ENCODE results near the gene SLC26A3.

SLC26A3 gene

DNA sequence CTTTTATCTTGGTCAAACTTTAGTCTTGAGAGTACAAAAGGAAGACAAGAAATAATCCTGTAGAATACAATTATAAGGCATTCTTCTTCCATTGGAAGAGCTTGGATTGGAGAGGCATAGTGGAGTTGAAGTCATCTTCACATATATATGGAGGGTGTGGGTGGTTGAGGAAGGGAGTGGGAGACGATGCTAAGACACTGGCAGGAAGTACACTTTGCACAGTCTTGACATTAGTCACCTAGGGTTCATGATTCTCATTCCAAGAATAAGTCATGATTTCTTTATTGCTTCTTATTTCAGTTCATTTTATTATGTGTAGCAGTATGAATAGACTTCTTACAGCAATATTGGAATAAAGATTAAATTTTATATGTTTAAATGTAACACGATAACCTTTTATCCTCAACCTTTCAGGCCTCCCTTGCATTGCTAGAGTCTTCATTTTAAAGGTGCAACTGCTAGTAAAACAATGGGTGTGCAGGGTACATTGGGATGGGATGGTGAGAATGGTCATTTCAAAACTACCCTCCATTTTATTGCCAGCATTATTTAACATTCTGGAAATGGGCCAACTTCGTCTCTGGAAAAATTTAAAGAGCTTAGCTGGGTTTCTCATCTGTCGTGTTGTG, 12.3 kb upstream of the SLC26A3 start:
- no peak for DNase-seq

- DNase-seq, result no peak
Measured at GRCh38 chr7:107813524-107813923, 10.5 kb upstream of the SLC26A3 start.

DNA sequence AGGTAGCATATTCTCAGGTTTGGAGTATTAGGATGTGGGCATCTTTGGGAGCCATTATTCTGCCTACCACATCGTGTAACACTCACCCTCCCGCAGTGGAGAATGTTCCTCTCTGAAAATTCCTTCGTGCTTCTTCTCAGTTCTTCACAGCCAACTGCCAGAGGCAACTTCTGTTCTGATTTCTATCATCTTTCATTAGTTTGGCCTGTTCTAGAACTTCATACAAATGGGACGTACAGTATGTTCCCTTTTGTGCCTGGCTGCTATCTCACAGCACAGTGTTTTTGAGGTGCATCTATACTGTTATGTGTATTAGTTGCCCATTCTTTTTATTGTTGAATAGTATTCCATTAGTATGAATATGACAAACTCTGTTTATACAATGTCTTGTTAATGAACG, 8.9 kb upstream of the SLC26A3 start:
- DNase-seq, result no peak

- no peak for DNase-seq
Measured at GRCh38 chr7:107810626-107811025, 7.6 kb upstream of the SLC26A3 start.

DNA sequence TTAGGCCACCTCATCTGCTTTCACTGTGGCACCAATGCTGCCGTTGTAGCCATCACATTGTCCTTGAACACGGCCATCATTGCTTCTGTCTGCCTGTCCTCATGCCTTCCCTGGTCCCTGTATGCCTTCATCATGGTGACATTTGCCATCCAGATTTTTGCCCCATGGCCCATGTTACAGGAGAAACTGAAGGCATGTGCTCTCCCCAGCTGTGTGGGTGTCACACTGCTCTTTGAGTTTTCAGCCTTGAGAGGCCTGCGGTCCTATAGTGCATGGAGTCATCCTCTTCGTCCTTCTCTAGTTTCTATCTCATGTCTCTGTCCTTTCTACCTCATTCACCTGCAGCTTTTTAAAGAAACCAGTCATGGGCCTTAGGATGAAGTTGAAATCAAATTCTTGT, 6.2 kb upstream of the SLC26A3 start:
- DNase-seq, result no peak

DNA sequence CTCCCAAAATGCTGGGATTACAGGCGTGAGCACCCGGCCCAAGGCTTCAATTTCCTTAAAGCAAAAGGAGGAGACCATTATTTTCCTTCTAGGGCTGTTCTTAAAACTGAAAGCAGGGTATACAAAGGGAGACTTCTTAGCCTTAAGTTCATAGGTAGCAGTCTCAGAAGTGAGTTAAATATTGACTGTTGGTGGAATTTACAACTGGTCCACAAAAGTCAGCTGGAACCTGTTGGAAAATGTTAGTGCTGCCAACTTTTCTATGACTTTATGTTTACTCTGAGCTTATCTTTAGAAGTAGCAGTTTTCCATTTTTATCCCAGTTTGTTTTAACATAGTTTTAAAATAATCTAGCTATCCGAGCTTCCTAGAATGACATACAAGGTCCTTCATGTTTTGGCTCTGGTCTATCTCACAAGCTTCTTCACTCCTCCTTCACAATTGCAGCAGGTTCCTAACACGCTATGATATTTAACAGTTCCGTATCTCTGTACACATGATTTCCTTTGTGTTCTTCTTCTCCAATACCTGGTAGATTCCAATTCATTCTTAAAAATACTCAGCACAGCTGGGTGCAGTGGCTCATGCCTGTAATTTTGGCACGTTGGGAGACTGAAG, 3.3 kb downstream of the SLC26A3 start:
- no peak for DNase-seq

DNA sequence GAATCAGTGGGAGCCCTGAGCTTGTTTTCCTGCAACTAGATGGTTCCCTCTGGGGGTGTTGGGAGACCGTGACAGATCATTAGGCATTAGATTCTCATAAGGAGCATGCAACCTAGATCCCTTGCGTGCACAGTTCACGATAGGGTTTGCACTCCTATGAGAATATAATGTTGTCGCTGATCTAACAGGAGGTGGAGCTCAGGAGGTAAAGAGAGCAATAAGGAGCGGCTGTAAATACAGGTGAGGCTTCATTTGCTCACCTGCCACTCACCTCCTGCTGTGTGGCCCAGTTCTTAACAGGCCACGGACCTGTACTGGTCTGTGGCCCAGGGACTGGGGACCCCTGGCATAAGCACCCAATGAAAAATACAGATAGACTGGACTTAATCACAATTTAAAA, 10.7 kb downstream of the SLC26A3 start:
- DNase-seq, result no peak

- no peak for DNase-seq
Measured at GRCh38 chr7:107789647-107790046, 13.4 kb downstream of the SLC26A3 start.

- DNase-seq, result no peak
Measured at GRCh38 chr7:107788662-107789061, 14.4 kb downstream of the SLC26A3 start.

DNA sequence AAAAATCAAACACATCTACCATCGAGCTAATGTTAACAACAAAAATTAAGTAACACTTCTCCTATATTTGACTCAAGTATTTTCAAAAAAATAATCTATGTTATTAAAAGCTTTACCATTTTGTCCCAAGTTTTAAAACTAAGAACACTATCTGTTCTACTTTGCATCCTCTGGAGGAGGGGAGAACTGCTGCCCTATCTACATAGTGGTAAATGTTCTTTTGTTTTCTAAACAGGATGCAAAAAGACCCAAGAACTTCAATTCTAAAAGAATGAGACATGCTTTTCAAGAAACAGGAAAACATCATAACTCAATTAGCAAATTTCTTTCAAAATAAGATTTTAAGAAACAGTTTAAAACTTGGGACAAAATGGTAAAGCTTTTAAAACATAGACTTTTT, 14.8 kb downstream of the SLC26A3 start:
- no peak for DNase-seq

- no peak for DNase-seq
Measured at GRCh38 chr7:107785926-107786325, 17.1 kb downstream of the SLC26A3 start.

DNA sequence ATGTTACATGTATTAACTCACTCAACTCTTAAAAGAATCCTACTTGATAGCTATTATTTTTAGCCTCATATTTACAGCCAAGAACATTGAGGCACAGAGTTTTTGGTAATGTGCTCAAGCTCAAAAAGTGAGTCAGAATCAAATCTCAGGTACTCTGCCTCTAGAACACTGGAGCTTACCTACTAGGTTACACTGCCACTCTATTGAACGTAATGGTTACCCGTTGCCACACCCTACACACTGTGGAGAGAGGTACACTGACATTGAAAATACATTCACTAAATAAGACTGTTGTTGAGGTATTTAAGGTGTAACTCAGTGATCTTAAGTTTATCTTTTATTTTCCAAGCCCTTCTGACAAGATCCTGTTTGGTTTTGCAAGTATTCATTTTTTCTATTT, 17.9 kb downstream of the SLC26A3 start:
- no peak for DNase-seq

GRCh38 chr7:107783648-107784047, 19.4 kb downstream of the SLC26A3 start:
- no peak for DNase-seq

DNA sequence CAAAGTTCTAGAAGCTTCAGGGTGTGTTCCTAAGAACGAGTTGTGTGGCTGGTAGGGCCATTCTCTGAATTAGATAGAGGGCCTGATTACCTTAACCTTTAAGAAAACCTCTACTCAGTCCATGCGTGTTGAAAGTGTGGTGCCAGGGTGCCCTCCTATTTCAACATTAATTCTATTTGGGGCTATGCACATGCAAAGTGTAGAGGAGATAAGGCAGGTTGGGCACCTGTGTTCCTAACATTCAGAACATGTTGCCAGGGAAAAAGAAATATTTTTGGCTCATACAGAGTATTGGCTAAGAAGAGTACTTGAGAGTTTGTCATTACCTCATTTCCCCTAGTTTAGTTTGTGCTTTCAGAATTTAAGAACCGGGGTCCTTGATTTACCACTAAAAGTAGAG, 20.6 kb downstream of the SLC26A3 start:
- DNase-seq, result no peak

GRCh38 chr7:107779647-107780099, 23.4 kb downstream of the SLC26A3 start:
- DNase-seq, result no peak

DNA sequence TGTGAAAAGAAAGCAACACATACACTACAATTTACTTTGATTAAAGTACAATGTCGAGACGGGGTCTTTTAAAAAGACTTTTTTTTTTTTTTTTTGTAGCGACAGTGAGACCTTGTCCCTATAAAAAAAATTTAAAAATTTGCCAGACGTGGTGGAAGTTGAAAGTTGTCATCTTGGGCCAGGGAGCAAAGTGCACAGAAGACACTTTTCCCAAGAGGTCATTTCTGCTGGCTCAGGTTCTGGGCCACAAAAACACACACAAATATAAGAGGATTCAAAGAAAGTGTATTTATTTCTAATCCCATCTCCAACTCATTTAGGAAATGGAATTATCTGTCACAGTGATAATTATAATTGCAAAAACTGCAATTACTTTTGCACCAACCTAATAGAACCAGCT, 24.7 kb downstream of the SLC26A3 start:
- no peak for DNase-seq

- DNase-seq, result no peak
Measured at GRCh38 chr7:107777702-107778101, 25.3 kb downstream of the SLC26A3 start.

DNA sequence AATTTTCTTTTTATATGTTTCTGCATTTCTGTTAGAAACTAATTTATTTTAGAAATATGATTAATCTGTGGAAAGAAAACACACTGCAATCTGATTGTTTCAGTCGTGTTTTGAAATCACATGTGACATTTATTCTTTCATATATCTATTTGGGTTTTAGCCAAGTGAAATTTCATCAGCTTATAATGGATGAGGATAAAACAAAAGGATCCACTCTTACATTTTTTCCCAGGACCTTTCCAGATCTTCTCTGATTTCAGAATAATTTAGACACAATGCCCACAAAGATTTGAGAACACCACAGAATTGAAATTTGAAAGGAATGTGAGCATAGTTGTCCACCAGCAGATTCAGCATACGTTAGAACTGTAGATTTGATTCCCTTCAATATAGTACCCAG, 30.0 kb downstream of the SLC26A3 start:
- DNase-seq, result no peak

DNA sequence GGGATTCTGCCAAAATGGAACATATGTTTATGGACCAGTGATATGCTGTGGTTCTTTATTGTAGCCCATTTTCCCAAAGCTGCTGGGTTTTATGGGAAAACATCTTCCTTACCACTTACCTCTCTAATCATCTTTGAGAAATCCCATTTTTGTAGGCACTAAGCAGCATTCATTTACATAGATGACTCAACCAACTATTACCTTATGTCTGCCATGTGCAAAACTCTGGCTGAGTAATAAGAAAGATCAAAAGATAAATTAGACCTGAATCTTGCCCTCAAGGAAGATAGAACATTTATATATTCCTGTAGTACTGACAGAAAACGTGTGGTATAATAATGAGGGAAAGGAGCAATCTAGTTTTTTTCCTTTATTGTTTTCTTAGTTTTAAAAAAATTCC, 34.8 kb downstream of the SLC26A3 start:
- DNase-seq, result no peak

DNA sequence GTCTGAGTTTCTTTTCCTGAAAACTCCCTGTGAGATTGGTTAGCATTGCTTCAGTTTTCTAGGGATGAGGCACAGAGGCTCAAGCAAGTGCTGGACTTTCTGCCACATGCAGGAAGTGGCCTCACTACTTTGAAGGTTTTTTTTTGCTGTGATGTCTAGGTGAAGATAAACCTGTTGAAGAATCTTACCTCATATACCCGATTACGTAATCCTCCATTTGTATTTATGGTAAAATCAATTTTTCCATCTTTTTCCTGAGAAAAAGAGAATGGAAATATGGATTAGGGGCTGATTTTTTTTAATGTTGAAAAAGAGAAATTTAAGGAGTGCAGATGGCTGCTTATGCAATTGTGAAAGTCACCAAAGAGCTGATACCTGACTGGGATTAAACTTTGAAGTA, 35.6 kb downstream of the SLC26A3 start:
- DNase-seq, result no peak

DNA sequence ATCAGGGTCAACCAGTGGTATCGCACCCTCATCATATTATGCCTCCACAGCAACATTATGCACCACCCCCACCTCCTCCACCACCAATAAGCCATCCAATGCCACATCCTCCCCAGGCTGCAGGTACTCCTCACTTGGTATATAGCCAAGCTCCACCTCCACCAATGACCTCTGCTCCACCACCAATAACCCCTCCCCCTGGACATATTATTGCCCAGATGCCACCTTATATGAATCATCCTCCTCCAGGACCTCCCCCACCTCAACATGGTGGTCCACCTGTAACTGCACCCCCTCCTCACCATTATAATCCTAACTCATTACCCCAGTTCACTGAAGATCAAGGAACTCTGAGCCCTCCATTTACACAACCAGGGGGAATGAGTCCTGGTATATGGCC, 44.4 kb downstream of the SLC26A3 start:
- DNase-seq, result no peak

DNA sequence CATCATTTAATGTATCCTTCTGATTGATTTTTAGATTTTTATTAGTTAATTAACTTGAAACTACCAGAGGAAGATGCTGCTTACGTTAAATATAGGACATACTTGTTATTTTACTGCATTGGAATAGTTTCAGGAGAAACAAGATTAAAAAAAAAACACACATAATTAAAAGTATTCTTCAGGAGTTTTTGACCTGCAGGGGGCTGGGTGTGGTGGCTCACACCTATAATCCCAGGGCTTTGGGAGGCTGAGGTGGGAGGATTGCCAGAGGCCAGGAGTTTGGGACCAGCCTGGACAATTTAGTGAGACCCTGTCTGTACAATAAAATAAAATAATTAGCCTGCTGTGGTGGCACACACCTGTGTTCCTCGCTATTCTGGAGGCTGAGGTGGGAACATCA, 48.4 kb downstream of the SLC26A3 start:
- DNase-seq, result no peak

DNA sequence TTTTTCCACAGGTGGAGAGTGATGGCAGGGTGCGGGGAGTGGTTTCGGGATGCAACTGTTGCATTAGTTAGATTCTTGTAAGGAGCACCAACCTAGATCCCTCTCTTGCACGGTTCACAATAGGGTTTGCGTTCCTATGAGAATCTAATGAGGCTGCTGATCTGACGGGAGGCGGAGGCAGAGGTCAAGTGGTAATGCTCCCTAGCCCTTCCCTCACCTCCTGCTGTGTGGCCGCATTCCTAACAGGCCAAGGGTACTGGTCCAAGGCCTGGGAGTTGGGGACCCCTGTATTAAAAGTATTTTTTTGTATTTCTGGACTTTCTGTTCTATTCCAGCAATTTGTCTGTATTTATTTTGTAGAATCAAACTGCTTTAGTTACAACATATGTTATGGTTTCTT, 51.9 kb downstream of the SLC26A3 start:
- DNase-seq, result no peak

- DNase-seq, result no peak
Measured at GRCh38 chr7:107746006-107746405, 57.0 kb downstream of the SLC26A3 start.

DNA sequence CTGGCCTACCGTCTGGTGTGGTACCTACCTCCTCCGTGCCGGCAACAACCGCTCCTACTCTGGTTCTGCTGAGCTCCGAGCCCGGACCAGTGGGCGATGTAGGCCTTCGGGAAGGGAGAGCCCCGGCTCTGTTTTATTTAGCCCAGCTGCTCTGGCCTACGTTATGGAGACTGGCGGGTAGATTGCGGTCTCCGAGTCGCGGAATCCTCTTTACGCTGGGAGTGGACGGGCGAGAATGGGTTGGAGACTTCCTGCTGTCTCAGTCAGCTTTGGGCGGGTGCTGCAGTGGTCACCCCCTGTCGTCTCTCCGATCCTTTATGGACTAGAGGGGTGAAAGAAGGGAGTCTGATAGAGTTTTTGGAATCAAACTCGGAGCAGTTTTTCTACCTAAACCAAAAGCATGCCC, 58.7 kb downstream of the SLC26A3 start:
- no peak for DNase-seq
